SK-N-SH (cell line): ENCODE data around the gene CCDC167. TPM values are rescaled to one million over a fixed set of nuclear protein-coding genes. Genes with fewer than 3 reads are reported as not detected.

Experiments
- CTCF ChIA-PET: fragments of 300-600, 350-600 bp; formaldehyde crosslinking; extraction: SDS; loops from one replicate; lab custom pipeline; 2021; lab: Yijun Ruan, JAX
- POLR2A ChIA-PET: fragments of 350-600 bp; sonication (Branson Sonifier 250); formaldehyde crosslinking; extraction: SDS; loops from one replicate; lab custom pipeline; 2020; ENCODE audit warnings: antibody characterized with exemption, inconsistent platforms; lab: Yijun Ruan, JAX
- DNase-seq: peaks from one replicate; pipeline ENCODE4 v3.0.0; 2012
- H2AFZ ChIP-seq: fragments of 200-600 bp; sonication (generic); 2 replicates; pipeline ENCODE4 v1.8.1; 2016; ENCODE audit warnings: antibody characterized with exemption, mild to moderate bottlenecking, low read depth
- H3F3A ChIP-seq: fragments of 200-600 bp; sonication (generic); replicated peaks from 2 replicates; pipeline ENCODE3; 2016; ENCODE audit warnings: antibody characterized with exemption, mild to moderate bottlenecking; ENCODE audit not compliant: insufficient read depth
- H3K27ac ChIP-seq, 2 experiments: fragments of 200-500 bp in 1 of 2; fragments of 200-600 bp in 1 of 2; sonication (Bioruptor generic) in 1 of 2; sonication (generic), shearing (Covaris generic) in 1 of 2; 2 replicates each; pipeline versions ENCODE4 v1.5.1 to v1.6.1; 2014 to 2016; ENCODE audit warnings: low read depth in 2 of 2, inconsistent platforms in 1 of 2, low read length in 1 of 2, mild to moderate bottlenecking in 1 of 2, mixed read lengths in 1 of 2
- H3K27me3 ChIP-seq: fragments of 200-600 bp; sonication (generic), shearing (Covaris generic); 2 replicates; pipeline ENCODE4 v1.6.1; 2016; ENCODE audit warnings: mixed run types; ENCODE audit not compliant: insufficient read depth
- H3K36me3 ChIP-seq, 2 experiments: fragments of 200-500 bp in 1 of 2; fragments of 200-600 bp in 1 of 2; sonication (Bioruptor generic) in 1 of 2; sonication (generic) in 1 of 2; replicated peaks in 1 of 2; 2 replicates each; pipeline versions ENCODE3 to v1.5.1; 2014 to 2016; ENCODE audit warnings: low read length in 1 of 2, mild to moderate bottlenecking in 1 of 2; ENCODE audit not compliant: insufficient read depth in 2 of 2, control insufficient read depth in 1 of 2
- H3K4me1 ChIP-seq, 2 experiments: fragments of 200-500 bp in 1 of 2; fragments of 200-600 bp in 1 of 2; sonication (Bioruptor generic) in 1 of 2; sonication (generic), shearing (Covaris generic) in 1 of 2; 2 replicates each; pipeline versions ENCODE4 v1.5.1 to v1.6.1; 2014 to 2016; ENCODE audit warnings: low read depth in 1 of 2, low read length in 1 of 2, mixed run types in 1 of 2; ENCODE audit not compliant: insufficient read depth in 2 of 2, control insufficient read depth in 1 of 2
- H3K4me2 ChIP-seq: fragments of 200-600 bp; sonication (generic), shearing (Covaris generic); 2 replicates; pipeline ENCODE4 v1.6.1; 2017; ENCODE audit warnings: mixed run types
- H3K4me3 ChIP-seq, 2 experiments: fragments of 200-500 bp in 1 of 2; fragments of 200-600 bp in 1 of 2; sonication (Bioruptor generic) in 1 of 2; sonication (generic), shearing (Covaris generic) in 1 of 2; 2 replicates each; pipeline versions ENCODE4 v1.5.1 to v1.8.1; 2014 to 2016; ENCODE audit warnings: low read depth in 2 of 2, inconsistent platforms in 1 of 2, low read length in 1 of 2, mild to moderate bottlenecking in 1 of 2, mixed read lengths in 1 of 2, moderate library complexity in 1 of 2
- H3K79me2 ChIP-seq: fragments of 200-600 bp; sonication (generic); 2 replicates; pipeline ENCODE4 v1.8.1; 2017; ENCODE audit warnings: mild to moderate bottlenecking; ENCODE audit not compliant: insufficient read depth
- H3K9ac ChIP-seq: fragments of 200-600 bp; sonication (generic); 2 replicates; pipeline ENCODE4 v1.6.1; 2017; ENCODE audit warnings: mixed run types
- H3K9me2 ChIP-seq: fragments of 200-600 bp; sonication (generic); 2 replicates; pipeline ENCODE4 v1.6.1; 2017; ENCODE audit warnings: mixed run types
- H3K9me3 ChIP-seq: fragments of 200-600 bp; sonication (generic); 2 replicates; pipeline ENCODE4 v1.6.1; 2017; ENCODE audit warnings: mixed run types, mild to moderate bottlenecking, moderate library complexity
- H4K20me1 ChIP-seq: fragments of 200-600 bp; sonication (generic); 2 replicates; pipeline ENCODE4 v1.6.1; 2017; ENCODE audit warnings: mild to moderate bottlenecking, mixed run types; ENCODE audit not compliant: insufficient read depth
- CTCF ChIP-seq: fragments of 200-600 bp; sonication (generic); IDR thresholded peaks from 2 replicates; pipeline ENCODE4 v1.6.1; 2017; ENCODE audit warnings: antibody characterized with exemption, mild to moderate bottlenecking, moderate library complexity
- ELF1 ChIP-seq: IDR thresholded peaks from 2 replicates; pipeline ENCODE4 v1.4.0; 2012
- EZH2phosphoT487 ChIP-seq: fragments of 200-600 bp; sonication (generic); IDR thresholded peaks from 2 replicates; pipeline ENCODE4 v1.6.1; 2017; ENCODE audit warnings: low read depth, mixed run types, mild to moderate bottlenecking, antibody characterized with exemption, moderate library complexity, borderline replicate concordance
- FOSL2 ChIP-seq: IDR thresholded peaks from 2 replicates; pipeline ENCODE4 v1.4.0; 2012; ENCODE audit warnings: low read depth, mild to moderate bottlenecking, moderate library complexity, borderline replicate concordance
- FOXJ3 ChIP-seq: sonication (generic); formaldehyde crosslinking; IDR thresholded peaks from 2 replicates; pipeline ENCODE4 v1.5.1; 2020; ENCODE audit warnings: mild to moderate bottlenecking, missing genetic modification reagents
- GABPA ChIP-seq: IDR thresholded peaks from 2 replicates; pipeline ENCODE4 v1.4.0; 2012; ENCODE audit warnings: low read depth, mild to moderate bottlenecking
- GATA2 ChIP-seq: sonication (generic); formaldehyde crosslinking; IDR thresholded peaks from 2 replicates; pipeline ENCODE4 v1.5.0; 2020; ENCODE audit warnings: mild to moderate bottlenecking, missing genetic modification reagents
- IRF3 ChIP-seq: fragments of 150-350 bp; IDR thresholded peaks from 2 replicates; pipeline ENCODE4 v1.6.1; 2016; ENCODE audit warnings: mild to moderate bottlenecking, low read depth, low read length
- MEF2A ChIP-seq: IDR thresholded peaks from 2 replicates; pipeline ENCODE4 v1.4.0; 2012; ENCODE audit warnings: low read depth, borderline replicate concordance
- NFIC ChIP-seq: IDR thresholded peaks from 2 replicates; pipeline ENCODE4 v1.4.0; 2012; ENCODE audit warnings: borderline replicate concordance
- NRF1 ChIP-seq: IDR thresholded peaks from 2 replicates; pipeline ENCODE4 v1.6.1; 2012; ENCODE audit warnings: low read depth, mild to moderate bottlenecking, low read length
- RAD21 ChIP-seq: IDR thresholded peaks from 2 replicates; pipeline ENCODE4 v1.6.1; 2012; ENCODE audit warnings: mild to moderate bottlenecking, low read length
- RCOR1 ChIP-seq: fragments of 150-350 bp; IDR thresholded peaks from 2 replicates; pipeline ENCODE4 v1.6.1; 2017; ENCODE audit warnings: antibody characterized with exemption, low read length
- RXRA ChIP-seq: IDR thresholded peaks from 2 replicates; pipeline ENCODE4 v1.4.0; 2012; ENCODE audit warnings: low read depth, mild to moderate bottlenecking, borderline replicate concordance
- SMC3 ChIP-seq: IDR thresholded peaks from 2 replicates; pipeline ENCODE4 v1.6.1; 2012; ENCODE audit warnings: low read depth, low read length, improper control_type of control experiment
- TCF12 ChIP-seq: IDR thresholded peaks from 2 replicates; pipeline ENCODE4 v1.4.0; 2012
- TEAD4 ChIP-seq: IDR thresholded peaks from 2 replicates; pipeline ENCODE4 v1.4.0; 2012; ENCODE audit warnings: mild to moderate bottlenecking, borderline replicate concordance; ENCODE audit not compliant: insufficient read depth
- ZBTB33 ChIP-seq: IDR thresholded peaks from 2 replicates; pipeline ENCODE4 v1.4.0; 2012; ENCODE audit warnings: low read depth, borderline replicate concordance
- WGBS: methylation state at CpG from one replicate; pipeline ENCODE4 v1.1.6; 2017; ENCODE audit warnings: low lambda C conversion rate; 5-methylcytosine and 5-hydroxymethylcytosine counted together
- polyA plus RNA-seq, 3 experiments: library from polyadenylated mRNA; depleted of rRNA; stranded (reverse); fragments of >200 nt; gene quantifications; 2 replicates each; pipeline ENCODE4 v1.2.3, GENCODE V29; 2012
- TF ChIP-seq, protein P1 (sequence below): IDR thresholded peaks from 2 replicates; pipeline ENCODE4; 2012
- TF ChIP-seq, protein P2 (sequence below): fragments of 150-350 bp; IDR thresholded peaks from 2 replicates; pipeline ENCODE4 v1.6.1; 2017; ENCODE audit warnings: antibody characterized with exemption, low read length, low read depth, borderline replicate concordance

The CCDC167 gene
- polyA plus RNA-seq, 1 of the 3 experiments (the other 2 are of a cell fraction), result 49.1 TPM

GRCh38 chr6:37460805-37461204 is 38.9 kb downstream of the CCDC167 start:
- peak overlapping the region in 1 of 2 experiments; percentile 94; a peak in 1 of 4 replicates for H3K27ac ChIP-seq
- H3K4me2 ChIP-seq, result no peak overlapping the region
- no peak overlapping the region for H3K9ac ChIP-seq
- ChIA-PET CTCF (interaction anchor here (0.8 to 1.7 kb wide), 5 partner anchors 21 to 98 kb away, joined by 3 to 5 read pairs (median 3); no protein-coding TSS in a partner anchor), POLR2A (interaction anchor here (1.2 kb wide), 1 partner anchor 11 kb away, joined by 4 read pairs; no protein-coding TSS in a partner anchor)
- peaks cover 32 to 46% of the 10 kb centered on the region in 2 experiments for H3K36me3 ChIP-seq
- WGBS, result 93% methylated on average over 2 of the region's 2 CpGs
- H3F3A ChIP-seq, result peaks cover 6% of the 10 kb centered on the region
- no peaks in the 10 kb centered on the region for H3K9me3 ChIP-seq
- no peak for DNase-seq
- no peaks in the 10 kb centered on the region for H3K27me3 ChIP-seq
- no peaks in the 10 kb centered on the region for H4K20me1 ChIP-seq
- H3K4me3 ChIP-seq, result no peak overlapping the region
- H2AFZ ChIP-seq, result no peak overlapping the region
- TF ChIP-seq TCF12, result no peak
- TF ChIP-seq TEAD4, result no peak
- TF ChIP-seq, protein P1, sequence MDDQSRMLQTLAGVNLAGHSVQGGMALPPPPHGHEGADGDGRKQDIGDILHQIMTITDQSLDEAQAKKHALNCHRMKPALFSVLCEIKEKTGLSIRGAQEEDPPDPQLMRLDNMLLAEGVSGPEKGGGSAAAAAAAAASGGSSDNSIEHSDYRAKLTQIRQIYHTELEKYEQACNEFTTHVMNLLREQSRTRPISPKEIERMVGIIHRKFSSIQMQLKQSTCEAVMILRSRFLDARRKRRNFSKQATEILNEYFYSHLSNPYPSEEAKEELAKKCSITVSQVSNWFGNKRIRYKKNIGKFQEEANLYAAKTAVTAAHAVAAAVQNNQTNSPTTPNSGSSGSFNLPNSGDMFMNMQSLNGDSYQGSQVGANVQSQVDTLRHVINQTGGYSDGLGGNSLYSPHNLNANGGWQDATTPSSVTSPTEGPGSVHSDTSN, result no peak
- TF ChIP-seq SMC3, result no peak
- TF ChIP-seq EZH2phosphoT487, result no peak
- TF ChIP-seq CTCF, result no peak
- no peak for TF ChIP-seq GABPA
- no peak for TF ChIP-seq NRF1
- no peak for TF ChIP-seq ELF1
- no peak for TF ChIP-seq FOSL2
- TF ChIP-seq ZBTB33, result no peak
- no peak for TF ChIP-seq NFIC
- TF ChIP-seq IRF3, result no peak
- TF ChIP-seq MEF2A, result no peak
- no peak for TF ChIP-seq RAD21
- no peak for TF ChIP-seq GATA2 (CRISPR knock-in tag)
- TF ChIP-seq RXRA, result no peak
- TF ChIP-seq FOXJ3 (CRISPR knock-in tag), result no peak
- TF ChIP-seq RCOR1, result no peak
- TF ChIP-seq, protein P2, sequence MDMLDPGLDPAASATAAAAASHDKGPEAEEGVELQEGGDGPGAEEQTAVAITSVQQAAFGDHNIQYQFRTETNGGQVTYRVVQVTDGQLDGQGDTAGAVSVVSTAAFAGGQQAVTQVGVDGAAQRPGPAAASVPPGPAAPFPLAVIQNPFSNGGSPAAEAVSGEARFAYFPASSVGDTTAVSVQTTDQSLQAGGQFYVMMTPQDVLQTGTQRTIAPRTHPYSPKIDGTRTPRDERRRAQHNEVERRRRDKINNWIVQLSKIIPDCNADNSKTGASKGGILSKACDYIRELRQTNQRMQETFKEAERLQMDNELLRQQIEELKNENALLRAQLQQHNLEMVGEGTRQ, result no peak
- no peaks in the 10 kb centered on the region for H3K9me2 ChIP-seq
- no peaks in the 10 kb centered on the region for H3K79me2 ChIP-seq
- peaks cover 9 to 48% of the 10 kb centered on the region in 2 experiments; a peak in 3 of 4 replicates for H3K4me1 ChIP-seq
